Neural crest cell (in vitro differentiated cells): ENCODE measurements around the gene TCF7L2. TPM values are rescaled to one million over a fixed set of nuclear protein-coding genes. Genes with fewer than 3 reads are reported as not detected.

Experiments used
- DNase-seq: peaks from one replicate; pipeline ENCODE4 v3.0.0; 2021; ENCODE audit warnings: low read depth, mixed read lengths, low spot score
- H3K27ac Mint-ChIP-seq: one replicate; pipeline ENCODE4 v1.8.0; 2021; ENCODE audit warnings: mild to moderate bottlenecking, mixed read lengths; ENCODE audit not compliant: unreplicated experiment
- H3K27me3 Mint-ChIP-seq: 2 replicates; pipeline ENCODE4 v1.8.0; 2021; ENCODE audit warnings: low read depth, mild to moderate bottlenecking, mixed read lengths
- H3K36me3 Mint-ChIP-seq: 2 replicates; pipeline ENCODE4 v1.8.0; 2021; ENCODE audit warnings: low read depth, mild to moderate bottlenecking, mixed read lengths
- H3K4me1 Mint-ChIP-seq: 2 replicates; pipeline ENCODE4 v1.8.0; 2021; ENCODE audit warnings: mixed read lengths
- H3K4me3 Mint-ChIP-seq: one replicate; pipeline ENCODE4 v1.8.0; 2021; ENCODE audit warnings: mild to moderate bottlenecking, mixed read lengths
- H3K9me3 Mint-ChIP-seq: 2 replicates; pipeline ENCODE4 v1.8.0; 2021; ENCODE audit warnings: mixed read lengths
- total RNA-seq: library from RNA; stranded (reverse); gene quantifications from 2 replicates; pipeline ENCODE4 v1.2.1, GENCODE V29; 2021
- TF ChIP-seq, protein P1 (sequence below): fragments of 200-600 bp; sonication (generic); conservative IDR thresholded peaks from 2 replicates; pipeline ENCODE4 v1.5.0; 2021; ENCODE audit warnings: antibody characterized with exemption, mild to moderate bottlenecking

Gene TCF7L2
- total RNA-seq, 1 donor from 2014 or later, result 34.8 TPM

DNA sequence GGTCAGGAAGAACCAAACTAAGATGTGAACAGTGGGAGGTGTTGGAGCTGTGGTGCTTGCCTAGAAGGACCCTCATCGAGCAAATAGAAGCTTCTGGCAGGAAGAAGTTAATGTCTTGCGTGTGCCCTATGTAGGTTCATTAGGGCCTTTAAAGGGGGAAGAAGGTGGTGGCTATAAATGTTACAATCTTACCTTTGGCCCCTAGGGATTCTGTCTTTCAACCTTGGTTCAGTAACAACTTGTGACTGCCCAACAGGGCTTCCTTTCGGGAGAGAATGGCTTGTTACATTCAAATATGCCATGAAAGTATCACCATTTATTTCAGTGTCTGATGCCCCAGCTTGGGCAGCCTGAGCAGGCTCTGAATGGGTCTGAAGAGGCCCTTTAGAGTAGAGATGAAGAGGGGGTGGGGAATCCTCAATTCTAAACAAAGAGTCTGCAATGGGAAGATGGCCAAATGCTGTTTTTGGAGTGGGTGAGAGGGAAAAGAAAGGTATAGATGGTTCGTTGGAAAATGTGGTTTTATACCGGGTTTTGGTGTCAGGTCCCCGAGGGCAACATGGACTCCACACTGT, 108.0 kb downstream of the TCF7L2 start:
- Mint-ChIP-seq H3K27me3 (no peaks in the 10 kb centered on the region), H3K36me3 (no peaks in the 10 kb centered on the region), H3K9me3 (no peaks in the 10 kb centered on the region), H3K27ac (no peak overlapping the region), H3K4me3 (no peak overlapping the region), H3K4me1 (peaks cover 15% of the 10 kb centered on the region)
- no peak for DNase-seq
- TF ChIP-seq, protein P1, sequence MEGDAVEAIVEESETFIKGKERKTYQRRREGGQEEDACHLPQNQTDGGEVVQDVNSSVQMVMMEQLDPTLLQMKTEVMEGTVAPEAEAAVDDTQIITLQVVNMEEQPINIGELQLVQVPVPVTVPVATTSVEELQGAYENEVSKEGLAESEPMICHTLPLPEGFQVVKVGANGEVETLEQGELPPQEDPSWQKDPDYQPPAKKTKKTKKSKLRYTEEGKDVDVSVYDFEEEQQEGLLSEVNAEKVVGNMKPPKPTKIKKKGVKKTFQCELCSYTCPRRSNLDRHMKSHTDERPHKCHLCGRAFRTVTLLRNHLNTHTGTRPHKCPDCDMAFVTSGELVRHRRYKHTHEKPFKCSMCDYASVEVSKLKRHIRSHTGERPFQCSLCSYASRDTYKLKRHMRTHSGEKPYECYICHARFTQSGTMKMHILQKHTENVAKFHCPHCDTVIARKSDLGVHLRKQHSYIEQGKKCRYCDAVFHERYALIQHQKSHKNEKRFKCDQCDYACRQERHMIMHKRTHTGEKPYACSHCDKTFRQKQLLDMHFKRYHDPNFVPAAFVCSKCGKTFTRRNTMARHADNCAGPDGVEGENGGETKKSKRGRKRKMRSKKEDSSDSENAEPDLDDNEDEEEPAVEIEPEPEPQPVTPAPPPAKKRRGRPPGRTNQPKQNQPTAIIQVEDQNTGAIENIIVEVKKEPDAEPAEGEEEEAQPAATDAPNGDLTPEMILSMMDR, result no peak

DNA sequence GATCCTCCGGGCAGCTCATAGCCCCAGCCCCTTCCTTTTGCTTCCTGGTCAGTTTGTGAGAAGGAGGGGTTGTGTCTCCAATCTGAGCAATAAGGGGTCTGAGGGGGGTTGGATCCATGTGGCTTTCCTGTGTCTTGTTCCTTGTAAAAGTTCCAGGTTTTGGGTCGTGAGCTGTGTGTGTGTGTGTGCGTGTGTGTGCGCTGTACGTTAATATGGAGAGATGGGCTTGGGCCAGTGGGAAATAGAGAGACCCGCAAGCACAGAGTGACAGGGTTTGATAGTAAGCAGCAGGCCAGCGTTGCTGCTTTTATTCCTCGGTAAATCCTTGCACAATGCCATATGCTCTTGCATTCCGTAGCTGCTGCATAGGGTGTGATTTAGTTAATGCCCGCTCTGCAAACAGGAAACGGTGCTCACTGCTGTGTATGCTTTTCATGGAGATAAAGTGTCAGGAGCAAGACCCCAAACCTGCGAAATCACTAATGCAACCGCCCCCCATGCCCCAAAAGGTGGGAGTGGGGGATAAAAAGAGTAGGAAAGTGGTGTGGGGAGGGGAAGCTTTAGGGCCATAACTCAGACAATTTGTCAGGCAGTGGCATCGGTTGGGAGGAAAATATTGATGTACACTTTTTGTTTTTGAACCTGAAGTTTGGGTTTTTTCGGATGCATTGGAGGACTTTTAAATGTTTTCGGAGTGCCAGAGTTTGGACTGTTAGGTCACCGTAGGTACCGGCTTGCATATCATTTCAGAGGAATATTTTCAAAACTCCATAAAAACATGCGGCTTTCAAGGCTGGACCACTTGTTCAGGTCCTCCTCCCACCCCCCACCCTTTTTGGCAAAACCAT, 108.7 kb downstream of the TCF7L2 start:
- H3K4me1 Mint-ChIP-seq, result peaks cover 8% of the 10 kb centered on the region
- H3K27ac Mint-ChIP-seq, result no peak overlapping the region
- no peaks in the 10 kb centered on the region for H3K9me3 Mint-ChIP-seq
- TF ChIP-seq, protein P1, result no peak
- no peaks in the 10 kb centered on the region for H3K36me3 Mint-ChIP-seq
- no peak overlapping the region for H3K4me3 Mint-ChIP-seq
- H3K27me3 Mint-ChIP-seq, result no peaks in the 10 kb centered on the region
- DNase-seq, result no peak

DNA sequence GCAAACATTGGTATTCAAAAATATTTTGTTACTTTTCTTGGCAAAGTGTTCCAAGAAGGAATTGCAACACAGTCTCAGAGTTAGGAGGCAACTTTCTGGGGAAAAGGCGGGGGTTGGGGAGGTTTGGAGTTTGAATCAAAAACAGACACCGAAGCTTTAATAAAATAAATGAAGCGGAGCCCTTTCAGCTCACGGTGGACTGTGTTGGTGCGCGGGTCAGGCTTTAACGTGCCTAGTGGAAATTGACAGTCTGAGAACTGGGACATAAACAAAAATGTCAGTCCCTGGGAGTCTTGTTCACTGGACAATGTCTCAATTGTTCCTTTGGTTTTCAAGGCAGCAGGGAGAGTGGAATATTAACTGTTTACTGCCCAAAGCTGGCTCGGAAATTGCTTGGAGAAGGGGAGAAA, 109.3 kb downstream of the TCF7L2 start:
- Mint-ChIP-seq H3K4me3 (no peak overlapping the region), H3K4me1 (peaks cover 1% of the 10 kb centered on the region), H3K27me3 (no peaks in the 10 kb centered on the region), H3K9me3 (no peaks in the 10 kb centered on the region), H3K36me3 (no peaks in the 10 kb centered on the region), H3K27ac (no peak overlapping the region)
- no peak for DNase-seq
- TF ChIP-seq, protein P1, result no peak

GRCh38 chr10:113060201-113061053, 110.4 kb downstream of the TCF7L2 start:
- Mint-ChIP-seq H3K27me3 (no peaks in the 10 kb centered on the region), H3K36me3 (no peaks in the 10 kb centered on the region), H3K27ac (no peak overlapping the region), H3K4me3 (no peak overlapping the region), H3K4me1 (no peaks in the 10 kb centered on the region), H3K9me3 (no peaks in the 10 kb centered on the region)
- TF ChIP-seq, protein P1, result no peak
- no peak for DNase-seq

DNA sequence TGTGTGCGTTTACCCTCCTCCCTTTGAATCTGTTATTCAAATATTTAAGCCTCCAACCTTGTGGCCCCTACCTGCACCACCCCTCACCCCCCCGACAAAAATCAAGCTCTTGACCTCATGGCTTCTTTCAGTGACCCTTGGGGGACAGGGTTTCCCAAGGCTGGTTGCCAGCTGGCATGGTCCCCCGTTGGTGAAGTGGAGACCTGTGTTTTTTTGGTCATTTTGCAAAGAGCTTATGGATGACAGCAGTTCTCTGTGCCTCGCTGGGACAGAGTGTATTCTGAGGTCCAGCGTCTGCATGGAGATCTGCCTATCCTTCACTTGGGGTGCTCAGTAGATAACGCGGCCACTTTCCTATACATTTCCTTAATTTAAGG, 111.0 kb downstream of the TCF7L2 start:
- Mint-ChIP-seq H3K27me3 (no peaks in the 10 kb centered on the region), H3K4me3 (no peak overlapping the region), H3K4me1 (no peaks in the 10 kb centered on the region), H3K27ac (no peak overlapping the region), H3K36me3 (no peaks in the 10 kb centered on the region), H3K9me3 (no peaks in the 10 kb centered on the region)
- DNase-seq, result no peak
- TF ChIP-seq, protein P1, result no peak
